WERI-Rb-1 (cell line): Measurements from ENCODE around the gene PRR12.

Experiments
- DNase-seq: peaks from one replicate; pipeline ENCODE4 v3.0.0-alpha.2; 2020
- H3K27ac ChIP-seq: fragments of 250-450 bp; sonication (Bioruptor Pico); 2 replicates; pipeline ENCODE4 v1.5.1; 2020; ENCODE audit warnings: mild to moderate bottlenecking, moderate library complexity
- H3K27me3 ChIP-seq: fragments of 250-450 bp; sonication (Bioruptor Pico); 2 replicates; pipeline ENCODE4 v1.5.1; 2021; ENCODE audit warnings: mild to moderate bottlenecking, low read depth, moderate library complexity; ENCODE audit not compliant: insufficient read depth, severe bottlenecking
- H3K36me3 ChIP-seq: fragments of 250-450 bp; sonication (Bioruptor Pico); 2 replicates; pipeline ENCODE4 v1.5.1; 2020; ENCODE audit warnings: mild to moderate bottlenecking, moderate library complexity
- H3K4me3 ChIP-seq: 2 replicates; pipeline ENCODE4 v1.5.1; 2011; ENCODE audit warnings: low read depth, mild to moderate bottlenecking, control low read depth, low read length
- H3K9me3 ChIP-seq: fragments of 250-450 bp; sonication (Bioruptor Pico); 2 replicates; pipeline ENCODE4 v1.5.1; 2021; ENCODE audit warnings: mild to moderate bottlenecking, moderate library complexity; ENCODE audit not compliant: severe bottlenecking
- CTCF ChIP-seq: IDR thresholded peaks from 2 replicates; pipeline ENCODE4 v1.5.1; 2011; ENCODE audit warnings: low read depth, mild to moderate bottlenecking, control low read depth, inconsistent platforms, low read length

PRR12 gene

GRCh38 chr19:49590971-49591730, at the start of gene PRR12:
PRR12 (plus strand) TSS chr19:49591182; CDS start chr19:49591655, 473 bp downstream.
- Histone ChIP-seq H3K27me3 (no peaks in the 10 kb centered on the region), H3K36me3 (peaks cover 26% of the 10 kb centered on the region), H3K4me3 (peak within 1 kb of the TSS; percentile 85), H3K27ac (peak within 1 kb of the TSS; percentile 97), H3K9me3 (no peaks in the 10 kb centered on the region)
- TF ChIP-seq CTCF, result no peak
- DNase-seq, result peak; percentile 59

- H3K9me3 ChIP-seq, result no peaks in the 10 kb centered on the region
- peaks cover 7% of the 10 kb centered on the region for H3K36me3 ChIP-seq
Observed at GRCh38 chr19:49541914-49542313, 49.1 kb upstream of the PRR12 start.

GRCh38 chr19:49542446-49542845, 48.5 kb upstream of the PRR12 start:
- H3K27ac ChIP-seq, result no peak overlapping the region
- no peak overlapping the region for H3K4me3 ChIP-seq
- no peaks in the 10 kb centered on the region for H3K9me3 ChIP-seq
- no peaks in the 10 kb centered on the region for H3K27me3 ChIP-seq
- TF ChIP-seq CTCF, result no peak
- no peak for DNase-seq
- peaks cover 5% of the 10 kb centered on the region for H3K36me3 ChIP-seq

More at GRCh38 chr19:49541914-49542313, 49.1 kb upstream of the PRR12 start:
- Histone ChIP-seq H3K27ac (no peak overlapping the region), H3K27me3 (no peaks in the 10 kb centered on the region), H3K4me3 (no peak overlapping the region)
- DNase-seq, result no peak
- no peak for TF ChIP-seq CTCF

GRCh38 chr19:49543032-49543431, 48.0 kb upstream of the PRR12 start:
- Histone ChIP-seq H3K27me3 (no peaks in the 10 kb centered on the region), H3K4me3 (no peak overlapping the region), H3K36me3 (peaks cover 5% of the 10 kb centered on the region), H3K9me3 (no peaks in the 10 kb centered on the region), H3K27ac (no peak overlapping the region)
- no peak for DNase-seq
- no peak for TF ChIP-seq CTCF

- no peak for TF ChIP-seq CTCF
- DNase-seq, result no peak
- no peaks in the 10 kb centered on the region for H3K27me3 ChIP-seq
- no peak overlapping the region for H3K4me3 ChIP-seq
- H3K36me3 ChIP-seq, result peaks cover 1% of the 10 kb centered on the region; the same call in 1 of the 2 replicates
- no peaks in the 10 kb centered on the region for H3K9me3 ChIP-seq
- H3K27ac ChIP-seq, result no peak overlapping the region
Observed at GRCh38 chr19:49544154-49544553, 46.8 kb upstream of the PRR12 start.
